Fibroblast of skin of scalp (primary cell): ENCODE measurements around the gene DNAAF3.

ENCODE experiments used
- DNase-seq: peaks from one replicate; pipeline ENCODE4 v3.0.0-alpha.2; 2013

The DNAAF3 gene

GRCh38 chr19:55153652-55154264, 12.7 kb downstream of the DNAAF3 start:
- no peak for DNase-seq

GRCh38 chr19:55152017-55152416, 14.4 kb downstream of the DNAAF3 start:
- DNase-seq = no peak

GRCh38 chr19:55149078-55150003, 17.1 kb downstream of the DNAAF3 start, which contains the start of gene TNNT1:
Gene TNNT1 (minus strand): TSS chr19:55149206. CDS start chr19:55147157, 2,049 bp downstream.
- no peak for DNase-seq

GRCh38 chr19:55147545-55148251, 18.7 kb downstream of the DNAAF3 start:
- DNase-seq = no peak

GRCh38 chr19:55146705-55147273, 19.6 kb downstream of the DNAAF3 start:
- DNase-seq = no peak

DNA sequence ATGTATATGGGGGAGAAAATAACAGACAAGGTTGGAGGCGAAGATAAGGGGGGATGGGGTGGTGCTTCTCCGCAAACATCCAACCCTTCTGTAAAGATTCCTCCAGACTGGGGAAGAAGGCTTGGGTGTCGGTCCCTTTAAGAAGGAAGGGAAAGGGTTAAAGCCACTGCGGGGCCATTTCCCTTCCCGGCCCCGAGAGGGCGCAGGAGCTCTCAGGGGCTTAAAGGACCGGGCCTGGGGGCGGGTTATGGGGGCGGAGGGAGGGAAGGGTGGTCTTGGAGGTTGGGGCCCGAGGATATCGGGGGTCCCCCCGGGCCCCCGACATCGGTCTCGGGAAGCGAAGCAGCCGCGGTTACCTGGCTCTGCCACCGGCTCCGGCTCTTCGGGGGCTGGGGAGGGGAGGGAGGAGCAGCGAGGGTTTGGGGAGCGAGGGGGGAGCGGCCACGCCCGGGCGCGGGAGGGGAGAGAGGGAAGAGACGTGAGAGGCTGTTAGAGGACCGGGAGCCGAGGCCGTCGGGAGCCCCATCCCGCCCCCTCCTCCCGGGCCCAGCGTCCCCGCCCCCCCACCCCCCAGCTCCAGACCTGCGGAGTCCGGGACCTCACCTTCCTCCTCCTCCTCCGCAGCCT, 20.2 kb downstream of the DNAAF3 start:
- DNase-seq = peak; percentile 23

DNA sequence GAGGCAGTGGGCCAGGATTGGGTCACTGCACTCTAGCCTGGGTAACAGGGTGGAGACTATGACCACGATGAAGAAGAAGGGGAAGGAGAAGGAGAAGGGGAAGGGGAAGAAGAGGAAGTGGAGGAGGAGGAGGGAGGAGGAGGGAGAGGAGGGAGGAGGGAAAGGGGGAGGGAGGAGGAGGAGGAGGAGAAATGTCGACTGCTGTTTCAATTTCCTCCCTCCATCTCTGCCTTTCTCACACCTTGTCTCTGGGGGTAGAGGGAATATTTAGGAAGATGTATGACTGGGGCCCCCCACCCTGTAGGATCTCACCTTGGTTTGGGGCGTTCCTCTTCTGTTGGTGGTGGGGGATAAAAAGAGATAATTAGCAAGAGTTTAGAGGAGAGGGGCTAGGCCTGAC, 21.2 kb downstream of the DNAAF3 start:
- no peak for DNase-seq

DNA sequence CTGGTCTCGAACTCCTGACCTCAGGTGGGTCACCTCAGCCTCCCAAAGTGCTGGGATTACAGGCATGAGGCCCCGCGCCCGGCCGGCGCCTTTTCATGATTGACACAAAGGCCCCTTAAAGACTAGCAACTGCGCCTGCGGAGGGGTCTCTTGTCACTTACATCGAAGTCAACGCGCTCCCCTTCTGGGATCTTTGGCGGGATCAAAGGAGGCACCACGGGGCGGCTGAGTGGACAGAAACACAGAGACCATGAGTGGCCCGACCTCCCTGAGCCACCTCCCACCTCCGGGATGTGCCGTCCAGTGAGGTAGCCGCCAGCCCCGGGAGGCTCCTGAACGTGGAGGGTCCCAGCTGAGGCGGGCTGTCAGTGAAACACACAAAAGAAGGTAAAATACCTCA, 24.7 kb downstream of the DNAAF3 start:
- DNase-seq = no peak

DNA sequence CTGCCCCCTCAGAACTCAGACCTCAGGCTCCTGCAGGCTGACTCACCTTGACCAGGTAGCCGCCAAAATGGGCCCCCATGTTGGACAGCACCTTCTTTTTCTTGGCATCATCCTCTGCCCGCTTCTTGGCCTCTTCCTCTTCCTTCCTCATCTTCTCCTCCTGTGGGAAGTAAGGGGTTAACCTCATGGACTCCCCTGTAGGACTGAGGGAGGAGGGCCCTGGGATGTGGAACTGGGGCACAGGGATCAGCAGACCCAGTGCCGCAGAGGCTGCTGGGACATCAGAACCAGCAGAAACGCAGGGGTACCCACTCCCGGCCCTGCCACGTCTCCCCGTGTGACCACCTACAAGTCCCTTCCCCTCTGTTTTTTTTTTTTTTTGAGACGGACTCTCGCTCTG, 28.5 kb downstream of the DNAAF3 start:
- no peak for DNase-seq

- no peak for DNase-seq
These were observed 29.9 kb downstream of the DNAAF3 start for GRCh38 chr19:55136399-55137102.

GRCh38 chr19:55134736-55135135, 31.7 kb downstream of the DNAAF3 start:
- DNase-seq = no peak

- DNase-seq = no peak
These were observed 32.6 kb downstream of the DNAAF3 start for GRCh38 chr19:55133639-55134444.

DNA sequence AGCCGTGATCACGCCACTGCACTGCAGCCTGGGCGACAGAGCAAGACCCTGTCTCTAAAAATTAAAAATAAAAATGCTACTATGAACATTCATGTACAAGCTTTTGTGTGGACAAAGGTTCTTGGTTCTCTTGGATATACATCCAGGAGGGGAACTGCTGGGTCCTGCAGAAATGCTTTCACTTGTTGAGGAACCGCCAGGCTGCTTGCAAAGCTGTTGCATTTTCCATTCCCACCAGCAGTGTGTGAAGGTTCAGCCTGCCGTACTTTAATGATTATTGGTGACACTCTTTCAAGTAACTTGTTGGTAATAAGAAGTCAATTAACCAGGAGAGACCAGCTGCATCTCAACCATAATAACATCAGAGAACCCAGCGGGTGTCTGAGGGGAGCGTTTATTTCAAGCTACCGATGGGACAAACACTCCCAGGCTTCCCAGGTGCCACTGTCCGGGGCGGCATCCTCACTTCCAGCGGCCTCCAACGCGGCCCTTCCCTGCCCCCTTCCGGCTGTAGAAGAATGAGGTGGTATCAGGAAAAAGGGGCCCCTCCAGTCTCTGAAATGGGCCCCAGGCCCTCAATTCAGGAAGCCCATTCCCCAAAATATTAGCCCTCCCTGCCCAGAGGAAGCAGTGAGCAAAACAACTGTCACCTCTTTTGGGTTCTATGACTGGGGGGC, 33.8 kb downstream of the DNAAF3 start:
- no peak for DNase-seq

GRCh38 chr19:55131421-55131820, 35.0 kb downstream of the DNAAF3 start:
- DNase-seq = peak; percentile 52

DNA sequence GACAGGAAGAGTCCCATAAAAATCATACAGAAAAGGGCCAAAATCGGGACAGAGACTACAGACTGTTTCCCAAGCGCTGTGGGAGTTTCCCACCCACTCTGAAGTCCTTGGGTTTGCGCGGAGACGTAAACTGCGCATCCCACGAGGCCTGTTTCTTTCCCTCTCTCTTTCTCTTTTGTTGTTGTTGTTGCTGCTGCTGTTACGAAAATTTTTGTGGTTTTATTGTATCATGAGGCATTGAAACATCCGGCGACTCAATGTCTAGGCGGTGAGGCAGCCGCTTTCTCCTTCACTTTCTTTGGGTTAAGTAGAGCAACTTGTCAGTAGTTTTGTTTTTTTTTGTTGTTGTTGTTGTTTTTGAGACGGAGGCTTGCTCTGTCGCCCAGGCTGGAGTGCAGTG, 47.4 kb downstream of the DNAAF3 start:
- DNase-seq = no peak

- DNase-seq = peak; percentile 60
These were observed 47.9 kb downstream of the DNAAF3 start for GRCh38 chr19:55118401-55118991.

GRCh38 chr19:55117663-55118391, 48.6 kb downstream of the DNAAF3 start:
- DNase-seq = peak; percentile 99

DNA sequence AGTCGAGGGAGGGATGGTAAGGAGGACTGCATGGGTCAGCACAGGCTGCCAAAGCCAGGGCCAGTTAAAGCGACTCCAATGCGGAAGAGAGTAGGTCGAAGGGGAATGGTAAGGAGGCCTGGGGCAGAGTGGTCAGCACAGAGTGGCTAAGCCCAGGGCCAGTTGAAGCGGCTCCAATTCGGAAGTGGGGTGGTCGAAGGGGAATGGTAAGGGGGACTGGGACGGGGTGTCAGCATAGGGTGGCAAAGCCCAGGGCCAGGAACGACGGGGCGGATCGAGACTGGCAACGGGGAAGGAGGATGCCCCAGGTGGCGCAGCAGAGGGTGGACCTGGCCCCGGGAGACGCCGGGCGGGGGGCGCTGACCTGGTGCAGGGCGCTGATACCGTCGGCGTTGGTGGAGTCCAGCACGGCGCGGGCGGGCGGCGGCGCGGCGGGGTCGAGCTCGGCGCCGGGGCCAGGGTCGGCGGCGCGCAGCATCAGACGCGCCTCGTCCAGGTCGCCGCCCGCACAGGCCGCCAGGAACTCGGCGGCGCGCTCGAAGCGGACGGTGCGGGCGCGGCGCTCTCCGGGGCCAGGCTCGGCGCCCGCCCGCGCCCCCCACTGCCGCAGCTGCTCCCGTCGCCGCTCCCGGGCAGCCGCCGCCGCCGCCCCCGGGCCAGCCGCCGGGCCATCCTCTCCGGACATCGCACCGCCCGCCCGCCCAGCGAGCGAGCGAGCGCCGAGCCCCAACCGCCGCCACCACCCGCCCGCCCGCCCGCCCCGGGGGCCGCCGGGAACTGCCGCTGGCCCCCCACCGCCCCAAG, 49.4 kb downstream of the DNAAF3 start, which contains the start of gene PPP1R12C:
PPP1R12C (minus strand) TSS at position 779 of the 804 bp plus-strand sequence; CDS start at position 685, 94 bp downstream.
- no peak for DNase-seq
